GM19099 (cell line): ENCODE measurements around the gene LAMA5.

Experiments used
- POLR2A ChIP-seq: IDR thresholded peaks from 3 replicates; pipeline ENCODE4 v1.6.1; 2011; ENCODE audit warnings: low read depth; ENCODE audit not compliant: insufficient read length; ENCODE audit errors: extremely low read depth

The LAMA5 gene

DNA sequence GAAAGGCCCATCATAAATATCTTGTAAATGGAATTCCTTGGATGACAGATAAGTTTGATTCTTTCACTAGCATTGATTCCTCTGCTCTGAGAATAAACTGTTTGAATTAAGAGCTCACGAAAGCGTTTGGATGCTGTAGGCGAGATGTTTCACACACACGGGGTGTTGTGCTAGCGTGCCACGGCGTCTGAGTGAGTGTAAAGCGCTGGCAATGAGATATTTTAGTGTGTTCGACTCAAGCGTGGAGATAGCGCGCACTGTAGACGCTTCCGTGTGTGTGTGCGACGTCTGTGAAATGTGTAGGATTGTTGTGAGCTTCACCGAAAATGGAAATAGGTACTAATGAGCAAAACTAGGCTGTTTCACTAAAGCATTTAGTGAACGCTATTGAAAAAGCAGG, 93.7 kb downstream of the LAMA5 start:
- TF ChIP-seq POLR2A: no peak

DNA sequence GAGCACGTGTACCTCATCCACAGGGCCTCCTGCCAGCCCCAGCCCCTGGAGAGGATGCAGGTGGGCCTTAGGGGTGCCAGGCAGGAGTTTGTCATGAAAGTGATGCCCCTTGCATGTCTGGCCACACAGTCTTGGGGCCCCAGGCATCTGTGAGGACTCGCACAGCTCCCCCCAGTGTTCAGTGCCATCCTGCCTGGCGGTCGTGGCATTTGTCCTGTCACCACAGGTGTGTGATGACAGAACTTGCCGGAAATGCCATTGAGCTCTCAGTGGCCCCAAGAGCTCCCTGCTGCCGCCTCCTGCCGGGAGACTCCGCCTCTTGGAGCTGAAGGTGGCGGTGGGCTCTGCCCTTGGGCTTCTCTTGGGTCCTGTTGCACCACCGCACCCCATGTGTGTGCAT, 94.9 kb downstream of the LAMA5 start:
- TF ChIP-seq POLR2A: no peak

DNA sequence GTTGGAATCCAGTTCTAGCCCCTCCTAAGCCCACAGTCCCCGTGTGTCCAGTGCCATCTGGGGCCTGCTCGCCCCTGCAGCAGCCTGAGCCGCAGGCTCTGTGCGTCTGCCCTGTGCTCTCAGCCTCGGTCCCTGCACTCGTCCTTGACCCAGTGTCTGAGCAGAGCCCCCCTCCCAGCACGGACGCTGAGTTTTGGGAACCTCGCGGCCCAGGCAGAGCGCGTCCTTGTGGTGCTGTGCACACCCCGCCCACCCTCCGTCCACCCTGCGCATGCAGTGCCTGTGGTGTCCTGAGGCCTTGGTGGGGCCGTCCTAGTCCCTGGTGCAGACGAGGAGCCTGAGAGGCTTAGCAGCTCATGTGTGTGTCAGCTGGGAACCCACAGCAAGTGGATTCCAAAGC, 97.2 kb downstream of the LAMA5 start:
- no peak for TF ChIP-seq POLR2A

DNA sequence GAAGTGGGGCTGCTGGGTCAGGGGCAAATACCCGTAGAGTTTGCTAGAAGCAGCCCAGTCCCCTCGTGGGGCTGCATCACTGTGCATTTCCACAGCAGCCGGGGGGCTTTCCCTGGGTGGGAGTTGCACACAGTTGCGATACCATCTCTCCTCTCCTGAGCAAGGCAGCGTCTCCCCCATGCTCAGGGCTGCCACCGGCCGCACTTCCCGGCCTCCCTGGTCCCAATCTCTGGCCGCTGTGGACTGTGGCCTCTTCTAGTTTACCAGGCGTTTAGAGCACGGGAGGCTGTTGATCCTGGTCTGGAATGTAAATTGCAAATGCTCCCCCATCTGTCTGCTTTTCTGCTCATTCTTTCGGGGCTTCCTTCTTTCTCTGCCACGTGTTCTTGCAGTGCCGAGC, 97.7 kb downstream of the LAMA5 start:
- TF ChIP-seq POLR2A: no peak

DNA sequence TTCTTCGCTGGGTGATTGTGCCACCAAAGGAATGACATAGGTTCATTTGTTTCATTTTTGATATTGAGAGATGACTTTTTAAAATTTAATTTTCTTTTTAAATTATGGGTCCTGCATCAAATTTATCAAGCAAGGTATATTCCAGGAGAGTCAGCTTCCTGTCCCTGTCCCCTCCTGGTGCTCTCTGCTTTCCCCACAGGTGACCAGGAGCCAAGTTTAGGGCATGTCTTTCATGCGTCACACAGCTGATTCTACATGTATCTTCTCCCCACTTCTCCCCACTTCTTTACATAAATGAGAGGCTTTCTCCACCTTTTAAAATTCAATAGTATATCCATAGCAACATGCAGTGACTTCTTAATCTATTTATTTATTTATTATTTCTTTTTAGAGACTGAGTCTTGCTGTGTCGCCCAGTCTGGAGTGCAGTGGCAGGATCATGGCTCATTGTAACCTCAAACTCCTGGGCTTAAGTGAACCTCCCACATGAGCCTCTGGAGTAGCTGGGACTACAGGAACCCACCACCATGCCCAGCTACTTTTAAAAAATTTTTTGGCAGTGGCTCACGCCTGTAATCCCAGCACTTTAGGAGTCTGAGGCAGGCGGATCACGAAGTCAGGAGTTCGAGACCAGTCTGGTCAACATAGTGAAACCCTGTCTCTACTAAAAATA, 98.7 kb downstream of the LAMA5 start:
- TF ChIP-seq POLR2A: no peak

DNA sequence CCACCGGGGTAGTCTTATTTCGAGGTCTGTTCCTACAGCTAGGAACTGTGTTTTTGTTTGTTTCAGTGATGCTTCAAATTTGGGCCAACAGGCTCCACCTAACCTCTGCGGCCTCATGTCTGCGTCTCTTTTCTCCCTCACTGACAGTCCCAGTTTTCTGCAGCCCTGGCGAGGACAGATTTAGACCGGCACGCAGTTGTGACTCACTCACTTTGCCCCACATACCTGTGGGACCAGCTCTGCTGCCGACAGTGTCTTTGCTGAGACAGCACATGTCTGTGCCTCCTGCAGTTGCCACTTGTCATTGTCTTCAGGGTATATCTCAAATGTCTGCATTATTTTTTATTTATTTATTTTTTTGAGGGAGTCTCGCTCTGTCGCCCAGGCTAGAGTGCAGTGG, 99.6 kb downstream of the LAMA5 start:
- no peak for TF ChIP-seq POLR2A

DNA sequence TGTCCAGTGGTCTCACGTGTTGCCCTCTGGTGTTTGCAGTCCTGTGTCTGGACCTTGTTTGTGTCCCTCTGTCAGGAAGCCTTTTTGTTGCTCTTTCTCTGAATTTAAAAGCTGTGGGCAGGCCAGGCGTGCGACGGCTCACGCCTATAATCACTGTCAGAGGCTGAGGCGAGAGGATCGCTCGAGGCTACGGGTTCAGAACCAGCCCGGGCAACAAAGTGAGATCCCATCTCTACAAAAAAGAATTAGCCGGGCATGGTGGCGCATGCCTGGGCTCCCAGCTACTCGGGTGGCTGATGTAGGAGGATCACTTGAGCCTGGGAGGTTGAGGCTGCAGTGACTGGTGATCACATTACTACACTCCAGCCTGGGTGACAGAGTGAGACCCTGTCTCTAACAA, 100.3 kb downstream of the LAMA5 start:
- no peak for TF ChIP-seq POLR2A

DNA sequence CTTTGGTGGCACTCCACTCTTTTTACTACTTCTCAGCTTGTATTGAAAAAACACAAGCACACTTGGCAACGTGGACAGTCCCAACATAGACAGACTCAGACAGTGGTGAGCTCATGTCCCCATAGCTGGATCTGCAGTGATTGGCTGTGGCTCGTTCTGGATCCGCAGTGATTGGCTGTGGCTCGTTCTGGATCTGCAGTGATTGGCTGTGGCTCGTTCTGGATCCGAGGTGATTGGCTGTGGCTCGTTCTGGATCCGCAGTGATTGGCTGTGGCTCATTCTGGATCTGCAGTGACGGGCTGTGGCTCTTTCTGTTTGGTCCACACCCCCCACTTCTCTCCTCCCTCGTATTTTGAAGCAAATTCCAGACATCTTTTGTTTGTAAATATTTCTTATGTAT, 100.8 kb downstream of the LAMA5 start:
- TF ChIP-seq POLR2A: no peak

DNA sequence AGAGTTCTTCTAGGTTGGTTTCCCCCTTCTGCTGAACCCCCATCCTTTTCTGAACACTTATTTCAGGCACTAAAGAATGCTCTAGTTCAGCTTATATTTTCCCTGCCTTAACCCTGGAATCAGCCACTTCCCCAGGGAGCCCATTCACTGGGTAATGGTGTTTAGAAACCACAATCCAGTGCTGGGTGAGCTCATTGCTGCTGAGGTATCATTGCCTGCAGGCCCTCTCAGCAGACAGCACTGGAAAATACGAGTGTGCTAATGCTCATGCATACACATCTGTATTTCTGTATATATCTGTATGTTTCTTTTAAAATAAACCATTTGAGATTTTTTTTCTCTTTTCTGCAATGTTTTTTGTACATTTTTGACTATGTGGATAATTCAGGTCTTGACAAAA, 101.7 kb downstream of the LAMA5 start:
- TF ChIP-seq POLR2A: no peak

DNA sequence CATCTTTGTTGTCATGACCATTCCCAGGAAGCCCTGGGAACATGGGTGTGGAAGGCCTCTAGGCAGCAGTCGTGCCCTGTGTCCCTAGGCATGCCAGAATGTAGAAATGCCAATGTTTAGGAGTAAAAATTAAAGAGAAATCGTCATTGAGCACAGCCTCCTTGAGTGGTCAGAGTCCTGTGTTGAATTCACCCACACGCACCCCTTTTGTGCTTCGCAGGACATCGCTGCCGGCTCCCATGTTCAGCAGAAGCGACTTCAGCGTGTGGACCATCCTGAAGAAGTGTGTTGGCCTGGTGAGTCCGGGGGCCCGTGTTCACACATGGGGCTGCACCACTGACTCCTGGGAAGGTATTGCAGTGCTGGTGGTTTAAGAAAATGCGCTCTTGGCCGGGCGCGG, 103.7 kb downstream of the LAMA5 start:
- TF ChIP-seq POLR2A: no peak

DNA sequence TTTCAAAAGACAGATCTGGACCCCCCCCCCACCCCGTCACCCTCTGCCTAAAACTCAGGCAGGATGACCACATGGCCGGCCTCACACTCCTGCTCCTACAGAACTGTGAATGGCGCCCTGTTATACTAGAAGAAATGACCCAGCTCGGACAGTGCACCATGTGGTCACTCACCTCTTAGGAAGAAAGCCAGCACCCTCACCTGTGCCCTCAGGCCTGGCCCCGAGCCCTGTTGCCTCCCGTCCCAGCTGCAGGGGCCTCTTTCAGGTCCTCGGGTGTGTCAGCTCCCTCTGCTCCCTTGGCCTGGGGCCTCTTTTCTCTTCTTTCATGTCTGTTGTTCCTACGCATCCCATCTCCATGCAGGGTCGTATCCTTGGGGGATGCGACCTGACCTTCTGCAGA, 105.0 kb downstream of the LAMA5 start:
- TF ChIP-seq POLR2A: no peak

DNA sequence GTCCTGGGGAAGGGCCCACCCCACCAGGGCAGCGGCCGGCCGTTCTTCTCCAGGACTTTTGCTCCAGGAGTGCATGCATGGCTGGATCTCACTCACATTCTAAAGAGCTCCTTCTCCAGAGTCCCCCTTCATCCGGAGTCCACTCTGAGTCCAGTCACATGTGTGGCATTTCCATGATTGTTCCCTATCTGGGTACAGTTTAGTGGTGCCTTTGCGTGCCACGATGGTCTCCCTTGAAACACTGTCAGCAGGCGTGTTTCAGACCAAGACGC, 107.9 kb downstream of the LAMA5 start:
- TF ChIP-seq POLR2A: no peak
